Mesenchymal stem cell (in vitro differentiated cells and primary cell): ENCODE results near the gene BRD7.

Experiments
- DNase-seq: peaks from one replicate; pipeline ENCODE4 v3.0.0-alpha.2; 2013
- H2AFZ ChIP-seq: one replicate; pipeline ENCODE4 v1.6.1; 2013; ENCODE audit warnings: low read depth, mild to moderate bottlenecking, control low read depth, inconsistent platforms, low read length, moderate library complexity
- H2AK5ac ChIP-seq: 2 replicates; pipeline ENCODE4 v1.6.1; 2013; ENCODE audit warnings: low read length, moderate library complexity, mild to moderate bottlenecking, inconsistent platforms; ENCODE audit not compliant: severe bottlenecking
- H2BK120ac ChIP-seq: one replicate; pipeline ENCODE4 v1.6.1; 2013; ENCODE audit warnings: low read depth, mild to moderate bottlenecking, inconsistent platforms, low read length, moderate library complexity
- H2BK12ac ChIP-seq, 2 experiments: one replicate each; pipeline ENCODE4 v1.6.1; 2013; ENCODE audit warnings: inconsistent platforms in 2 of 2, low read length in 2 of 2, mild to moderate bottlenecking in 2 of 2, moderate library complexity in 2 of 2, control low read depth in 1 of 2
- H2BK15ac ChIP-seq: one replicate; pipeline ENCODE4 v1.6.1; 2013; ENCODE audit warnings: mild to moderate bottlenecking, low read depth, inconsistent platforms; ENCODE audit not compliant: poor library complexity, severe bottlenecking
- H2BK5ac ChIP-seq: 2 replicates; pipeline ENCODE4 v1.6.1; 2013; ENCODE audit warnings: low read depth, mild to moderate bottlenecking, low read length, control low read depth, inconsistent platforms; ENCODE audit not compliant: poor library complexity, severe bottlenecking
- H3K14ac ChIP-seq, 2 experiments: one replicate each; pipeline ENCODE4 v1.6.1; 2013; ENCODE audit warnings: inconsistent platforms in 2 of 2, low read length in 2 of 2, control low read depth in 1 of 2, mild to moderate bottlenecking in 1 of 2, moderate library complexity in 1 of 2
- H3K18ac ChIP-seq, 2 experiments: one replicate each; pipeline ENCODE4 v1.6.1; 2013; ENCODE audit warnings: inconsistent platforms in 2 of 2, low read length in 2 of 2, control low read depth in 1 of 2, low read depth in 1 of 2, mild to moderate bottlenecking in 1 of 2
- H3K23ac ChIP-seq, 2 experiments: one replicate each; pipeline ENCODE4 v1.6.1; 2013; ENCODE audit warnings: inconsistent platforms in 2 of 2, low read length in 2 of 2, mild to moderate bottlenecking in 2 of 2, moderate library complexity in 2 of 2, control low read depth in 1 of 2
- H3K27ac ChIP-seq: 2 replicates; pipeline ENCODE4 v1.5.1; 2013; ENCODE audit warnings: mild to moderate bottlenecking, moderate library complexity, low read length, control low read depth, inconsistent platforms; ENCODE audit not compliant: poor library complexity, severe bottlenecking
- H3K27me3 ChIP-seq, 2 experiments: 2 replicates each; pipeline versions ENCODE4 v1.6.1 to v1.7.0; 2013; ENCODE audit warnings: low read length in 2 of 2, mild to moderate bottlenecking in 2 of 2, moderate library complexity in 2 of 2, control low read depth in 1 of 2, inconsistent platforms in 1 of 2; ENCODE audit not compliant: control insufficient read depth in 1 of 2, insufficient read depth in 1 of 2
- H3K36me3 ChIP-seq, 2 experiments: 2 replicates each; pipeline versions ENCODE4 v1.6.1 to v1.7.0; 2013; ENCODE audit warnings: low read length in 2 of 2, control low read depth in 1 of 2, inconsistent platforms in 1 of 2, low read depth in 1 of 2, mild to moderate bottlenecking in 1 of 2; ENCODE audit not compliant: insufficient read depth in 2 of 2, control insufficient read depth in 1 of 2
- H3K4ac ChIP-seq, 2 experiments: one replicate each; pipeline ENCODE4 v1.6.1; 2013; ENCODE audit warnings: inconsistent platforms in 2 of 2, low read length in 2 of 2, mild to moderate bottlenecking in 2 of 2, moderate library complexity in 2 of 2, control low read depth in 1 of 2, low read depth in 1 of 2
- H3K4me1 ChIP-seq: 2 replicates; pipeline ENCODE4 v1.6.1; 2013; ENCODE audit warnings: low read depth, low read length, control low read depth; ENCODE audit not compliant: control insufficient read depth, insufficient read depth
- H3K4me2 ChIP-seq: 2 replicates; pipeline ENCODE4 v1.6.1; 2013; ENCODE audit warnings: low read length, mild to moderate bottlenecking, inconsistent platforms; ENCODE audit not compliant: poor library complexity, severe bottlenecking
- H3K4me3 ChIP-seq, 2 experiments: 2 replicates each; pipeline versions ENCODE4 v1.5.1 to v1.7.0; 2013; ENCODE audit warnings: low read length in 2 of 2, mild to moderate bottlenecking in 2 of 2, control low read depth in 1 of 2, low read depth in 1 of 2; ENCODE audit not compliant: insufficient read depth in 1 of 2
- H3K79me1 ChIP-seq: replicated peaks from 2 replicates; pipeline ENCODE4 v1.6.1; 2013; ENCODE audit warnings: mild to moderate bottlenecking, control low read depth, low read length, inconsistent platforms; ENCODE audit not compliant: poor library complexity, severe bottlenecking
- H3K9ac ChIP-seq: 2 replicates; pipeline ENCODE4 v1.7.0; 2013; ENCODE audit warnings: mild to moderate bottlenecking, low read length, moderate library complexity
- H3K9me3 ChIP-seq: 2 replicates; pipeline ENCODE4 v1.7.0; 2013; ENCODE audit warnings: mild to moderate bottlenecking, low read length; ENCODE audit not compliant: control insufficient read depth
- H4K8ac ChIP-seq: one replicate; pipeline ENCODE4 v1.6.1; 2013; ENCODE audit warnings: inconsistent platforms, mild to moderate bottlenecking, low read length, moderate library complexity
- H4K91ac ChIP-seq: one replicate; pipeline ENCODE4 v1.6.1; 2013; ENCODE audit warnings: mild to moderate bottlenecking, low read length, inconsistent platforms
- WGBS: methylation state at CpG from one replicate; pipeline ENCODE4 v1.1.7; 2013; ENCODE audit warnings: mixed read lengths; 5-methylcytosine and 5-hydroxymethylcytosine counted together

The BRD7 gene

GRCh38 chr16:50271148-50272041 is 97.4 kb downstream of the BRD7 start:
- no peak overlapping the region for H3K9ac ChIP-seq
- H3K14ac ChIP-seq = no peak overlapping the region
- peaks cover 21% of the 10 kb centered on the region for H3K79me1 ChIP-seq
- H2BK12ac ChIP-seq = no peak overlapping the region
- H3K9me3 ChIP-seq = no peaks in the 10 kb centered on the region
- no peak overlapping the region for H2BK15ac ChIP-seq
- H2AK5ac ChIP-seq = no peak overlapping the region
- no peak overlapping the region for H4K8ac ChIP-seq
- no peak overlapping the region for H2BK5ac ChIP-seq
- no peak overlapping the region for H3K27ac ChIP-seq
- H3K4me1 ChIP-seq = peaks cover 15% of the 10 kb centered on the region
- H3K4me3 ChIP-seq = no peak overlapping the region
- peaks cover 0 to 11% of the 10 kb centered on the region in 2 experiments for H3K36me3 ChIP-seq
- no peak overlapping the region for H4K91ac ChIP-seq
- H3K4ac ChIP-seq = no peak overlapping the region
- H2AFZ ChIP-seq = no peak overlapping the region
- no peak overlapping the region for H3K18ac ChIP-seq
- no peak overlapping the region for H2BK120ac ChIP-seq
- H3K23ac ChIP-seq = no peak overlapping the region
- no peaks in the 10 kb centered on the region for H3K27me3 ChIP-seq
- no peak for DNase-seq
- WGBS = 84% methylated on average over 15 of the region's 15 CpGs
- no peak overlapping the region for H3K4me2 ChIP-seq

- H2BK120ac ChIP-seq = no peak overlapping the region
- H2BK15ac ChIP-seq = no peak overlapping the region
- H3K9ac ChIP-seq = no peak overlapping the region
- H3K18ac ChIP-seq = no peak overlapping the region
- peaks cover 21% of the 10 kb centered on the region for H3K4me1 ChIP-seq
- H3K4ac ChIP-seq = no peak overlapping the region
- H2AK5ac ChIP-seq = no peak overlapping the region
- H2BK12ac ChIP-seq = no peak overlapping the region
- no peak overlapping the region for H3K14ac ChIP-seq
- no peak overlapping the region for H2AFZ ChIP-seq
- H2BK5ac ChIP-seq = no peak overlapping the region
- DNase-seq = no peak
- no peak overlapping the region for H3K23ac ChIP-seq
- no peak overlapping the region for H3K27ac ChIP-seq
- peaks cover 17% of the 10 kb centered on the region for H3K79me1 ChIP-seq
- H3K27me3 ChIP-seq = no peaks in the 10 kb centered on the region
- H4K91ac ChIP-seq = no peak overlapping the region
- H3K4me3 ChIP-seq = no peak overlapping the region
- no peak overlapping the region for H4K8ac ChIP-seq
- H3K36me3 ChIP-seq = peaks cover 0 to 11% of the 10 kb centered on the region in 2 experiments
- no peaks in the 10 kb centered on the region for H3K9me3 ChIP-seq
- WGBS = 94% methylated on average over 12 of the region's 13 CpGs
- no peak overlapping the region for H3K4me2 ChIP-seq
Observed at GRCh38 chr16:50270510-50271147, 98.2 kb downstream of the BRD7 start.

DNA sequence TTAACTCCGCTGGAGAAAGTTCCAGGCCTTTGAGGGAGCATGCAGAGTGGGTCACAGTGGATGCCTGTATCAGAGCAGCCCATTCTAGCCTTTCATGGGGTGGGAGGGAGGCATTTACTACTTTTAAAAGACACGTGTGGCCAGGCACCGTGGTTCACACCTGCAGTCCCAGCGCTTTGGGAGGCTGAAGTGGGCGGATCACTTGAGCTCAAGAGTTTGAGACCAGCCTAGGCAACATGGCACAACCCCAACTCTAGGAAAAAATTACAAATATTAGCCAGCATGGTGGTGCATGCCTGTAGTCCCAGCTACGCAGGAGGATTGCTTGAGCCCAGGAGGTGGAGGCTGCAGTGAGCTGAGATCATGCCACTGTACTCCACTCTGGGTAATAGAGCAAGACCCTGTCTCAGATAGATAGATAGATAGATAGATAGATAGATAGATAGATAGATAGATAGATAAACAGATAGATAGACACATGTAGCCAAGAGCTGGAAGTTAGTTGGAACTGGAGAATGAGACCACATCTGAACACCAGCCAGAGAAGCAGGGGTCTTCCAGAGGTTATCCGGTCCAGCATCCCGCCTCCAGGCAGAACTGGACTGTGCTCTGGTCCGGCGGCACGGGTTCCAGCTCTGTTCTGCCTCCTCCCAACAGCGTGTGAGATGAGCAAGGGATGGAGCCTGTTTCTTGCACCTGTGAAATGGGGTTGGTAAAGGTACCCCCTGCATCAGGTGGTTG is 98.8 kb downstream of the BRD7 start:
- Histone ChIP-seq H3K18ac (no peak overlapping the region), H3K4me3 (no peak overlapping the region), H3K4me1 (peaks cover 27% of the 10 kb centered on the region), H2AFZ (no peak overlapping the region), H3K27me3 (no peaks in the 10 kb centered on the region), H2AK5ac (no peak overlapping the region), H3K79me1 (peaks cover 17% of the 10 kb centered on the region), H3K27ac (no peak overlapping the region), H3K9me3 (no peaks in the 10 kb centered on the region), H2BK15ac (no peak overlapping the region), H3K9ac (no peak overlapping the region), H4K8ac (no peak overlapping the region), H2BK12ac (no peak overlapping the region), H4K91ac (no peak overlapping the region), H3K4ac (no peak overlapping the region), H3K14ac (no peak overlapping the region), H3K36me3 (peaks cover 0 to 11% of the 10 kb centered on the region in 2 experiments), H3K4me2 (no peak overlapping the region), H2BK120ac (no peak overlapping the region), H3K23ac (no peak overlapping the region), H2BK5ac (no peak overlapping the region)
- 94% methylated on average over 12 of the region's 12 CpGs for WGBS
- no peak for DNase-seq
